ENCODE measurements around the gene KIFC3. TPM values are rescaled to one million over a fixed set of nuclear protein-coding genes. Genes with fewer than 3 reads are reported as not detected.

Gene KIFC3
- total and polyA plus RNA-seq, 2 of the 13 experiments (the other 11 are each of a cell fraction or from before 2014, with no cell fraction given) = 42.1 to 45.3 TPM

DNA sequence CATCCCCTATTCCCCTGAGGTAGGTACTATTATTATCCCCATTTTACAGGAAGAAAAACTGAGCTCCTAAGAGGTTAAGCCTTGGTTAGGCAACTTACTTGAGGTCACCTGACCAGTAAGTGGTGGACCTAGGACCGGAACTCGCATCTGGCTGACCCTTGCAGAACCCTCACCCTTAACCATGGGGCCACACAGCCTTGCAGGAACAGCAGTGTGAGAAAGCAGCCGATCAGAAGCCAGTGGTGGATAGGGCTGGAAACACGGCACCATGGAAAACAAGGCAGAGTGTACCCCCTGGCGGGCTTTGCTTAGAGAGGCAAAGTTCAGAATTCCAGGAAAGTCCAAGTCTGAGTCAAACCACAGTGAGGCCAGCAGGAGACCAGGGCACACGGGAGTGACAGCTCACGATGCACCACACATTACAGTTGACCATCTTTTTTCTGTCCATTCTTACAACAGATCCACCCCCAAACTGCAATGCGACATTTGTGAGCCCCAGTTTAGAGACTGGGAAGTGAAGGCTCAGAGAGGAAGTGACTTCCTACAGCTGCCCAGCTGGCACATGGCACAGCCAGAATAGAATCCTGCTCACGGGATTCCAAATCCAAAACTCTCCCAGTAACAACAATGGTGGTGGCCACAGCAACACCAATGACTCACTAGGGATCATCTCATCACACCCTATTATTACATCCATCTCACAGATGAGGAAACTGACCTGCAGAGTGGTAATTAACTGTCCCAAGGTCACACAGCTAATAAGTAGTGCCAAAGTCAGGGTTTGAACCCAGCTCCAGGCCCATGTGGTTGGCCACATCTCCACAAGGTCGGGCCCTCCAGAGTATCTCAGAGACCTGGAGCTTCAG, 20.3 kb downstream of the KIFC3 start (continued):
- TF ChIP-seq REPIN1 (CRISPR knock-in tag; IDR thresholded peaks at IDR 0.05; ENCODE audit: borderline replicate concordance, low read depth) = peak; percentile 87
- TF ChIP-seq, protein P1, sequence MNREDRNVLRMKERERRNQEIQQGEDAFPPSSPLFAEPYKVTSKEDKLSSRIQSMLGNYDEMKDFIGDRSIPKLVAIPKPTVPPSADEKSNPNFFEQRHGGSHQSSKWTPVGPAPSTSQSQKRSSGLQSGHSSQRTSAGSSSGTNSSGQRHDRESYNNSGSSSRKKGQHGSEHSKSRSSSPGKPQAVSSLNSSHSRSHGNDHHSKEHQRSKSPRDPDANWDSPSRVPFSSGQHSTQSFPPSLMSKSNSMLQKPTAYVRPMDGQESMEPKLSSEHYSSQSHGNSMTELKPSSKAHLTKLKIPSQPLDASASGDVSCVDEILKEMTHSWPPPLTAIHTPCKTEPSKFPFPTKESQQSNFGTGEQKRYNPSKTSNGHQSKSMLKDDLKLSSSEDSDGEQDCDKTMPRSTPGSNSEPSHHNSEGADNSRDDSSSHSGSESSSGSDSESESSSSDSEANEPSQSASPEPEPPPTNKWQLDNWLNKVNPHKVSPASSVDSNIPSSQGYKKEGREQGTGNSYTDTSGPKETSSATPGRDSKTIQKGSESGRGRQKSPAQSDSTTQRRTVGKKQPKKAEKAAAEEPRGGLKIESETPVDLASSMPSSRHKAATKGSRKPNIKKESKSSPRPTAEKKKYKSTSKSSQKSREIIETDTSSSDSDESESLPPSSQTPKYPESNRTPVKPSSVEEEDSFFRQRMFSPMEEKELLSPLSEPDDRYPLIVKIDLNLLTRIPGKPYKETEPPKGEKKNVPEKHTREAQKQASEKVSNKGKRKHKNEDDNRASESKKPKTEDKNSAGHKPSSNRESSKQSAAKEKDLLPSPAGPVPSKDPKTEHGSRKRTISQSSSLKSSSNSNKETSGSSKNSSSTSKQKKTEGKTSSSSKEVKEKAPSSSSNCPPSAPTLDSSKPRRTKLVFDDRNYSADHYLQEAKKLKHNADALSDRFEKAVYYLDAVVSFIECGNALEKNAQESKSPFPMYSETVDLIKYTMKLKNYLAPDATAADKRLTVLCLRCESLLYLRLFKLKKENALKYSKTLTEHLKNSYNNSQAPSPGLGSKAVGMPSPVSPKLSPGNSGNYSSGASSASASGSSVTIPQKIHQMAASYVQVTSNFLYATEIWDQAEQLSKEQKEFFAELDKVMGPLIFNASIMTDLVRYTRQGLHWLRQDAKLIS (CRISPR knock-in tag; IDR thresholded peaks at IDR 0.05) = no peak
- 0 out of 2 replicates have a peak, but pooled peaks have one; percentile 34 for TF ChIP-seq POLR2G (IDR thresholded peaks at IDR 0.05; ENCODE audit: low read depth, low read length)
- no peak for TF ChIP-seq ZFP62 (CRISPR knock-in tag; IDR thresholded peaks at IDR 0.05)
- TF ChIP-seq AHDC1 (CRISPR knock-in tag; IDR thresholded peaks at IDR 0.05; ENCODE audit: borderline replicate concordance) = no peak
- TF ChIP-seq PPARG (CRISPR knock-in tag; conservative IDR thresholded peaks at IDR 0.05) = peak; percentile 68
- 0 out of 2 replicates have a peak, but pooled peaks have one; percentile 59 for TF ChIP-seq ZBTB20 (CRISPR knock-in tag; IDR thresholded peaks at IDR 0.05; ENCODE audit: borderline replicate concordance, low read depth)
- TF ChIP-seq ZNF775 (CRISPR knock-in tag; IDR thresholded peaks at IDR 0.05; ENCODE audit: borderline replicate concordance) = no peak
- peak; percentile 92 for TF ChIP-seq HNF4G (IDR thresholded peaks at IDR 0.05; ENCODE audit: borderline replicate concordance, low read depth, low read length)
- peak; percentile 87 for TF ChIP-seq HNF4G (CRISPR knock-in tag; IDR thresholded peaks at IDR 0.05; ENCODE audit: borderline replicate concordance, low read depth)
- TF ChIP-seq ZNF451 (CRISPR knock-in tag; IDR thresholded peaks at IDR 0.05) = 0 out of 2 replicates have a peak, but pooled peaks have one; percentile 33
- TF ChIP-seq ZNF33A (CRISPR knock-in tag; IDR thresholded peaks at IDR 0.05; ENCODE audit: borderline replicate concordance) = no peak
- peak; percentile 53; the same call in 1 of the 2 replicates for TF ChIP-seq ZBTB3 (CRISPR knock-in tag; IDR thresholded peaks at IDR 0.05; ENCODE audit: borderline replicate concordance, low read depth)
- TF ChIP-seq NRL (CRISPR knock-in tag; IDR thresholded peaks at IDR 0.05; ENCODE audit: borderline replicate concordance) = no peak
- TF ChIP-seq KLF9 (CRISPR knock-in tag; IDR thresholded peaks at IDR 0.05; ENCODE audit: low read depth) = 0 out of 2 replicates have a peak, but pooled peaks have one; percentile 40
- TF ChIP-seq HNF1B (CRISPR knock-in tag; IDR thresholded peaks at IDR 0.05) = peak; percentile 96
- TF ChIP-seq TBP (CRISPR knock-in tag; IDR thresholded peaks at IDR 0.05) = no peak

Data from HepG2 (cell line).